Fibroblast of the aortic adventitia (primary cell): ENCODE results near the gene PAFAH1B1. TPM values are rescaled to one million over a fixed set of nuclear protein-coding genes. Genes with fewer than 3 reads are reported as not detected.

ENCODE experiments used
- DNase-seq: peaks from one replicate; pipeline ENCODE4 v3.0.0-alpha.2; 2010; ENCODE audit warnings: low read depth
- H3K4me3 ChIP-seq: 2 replicates; pipeline ENCODE4 v1.5.1; 2011; ENCODE audit warnings: low read depth, mild to moderate bottlenecking, control low read depth, low read length, moderate library complexity
- CTCF ChIP-seq: IDR thresholded peaks from 2 replicates; pipeline ENCODE4 v1.5.1; 2011; ENCODE audit warnings: mild to moderate bottlenecking, low read length, control low read depth, inconsistent platforms; ENCODE audit not compliant: insufficient read depth
- total RNA-seq: library from RNA; depleted of rRNA; stranded (reverse); fragments of >200 nt; gene quantifications from 2 replicates; pipeline ENCODE4 v1.2.3, GENCODE V29; 2012; ENCODE audit warnings: low replicate concordance

Gene PAFAH1B1
- total RNA-seq, 1 donor: 131 TPM

DNA sequence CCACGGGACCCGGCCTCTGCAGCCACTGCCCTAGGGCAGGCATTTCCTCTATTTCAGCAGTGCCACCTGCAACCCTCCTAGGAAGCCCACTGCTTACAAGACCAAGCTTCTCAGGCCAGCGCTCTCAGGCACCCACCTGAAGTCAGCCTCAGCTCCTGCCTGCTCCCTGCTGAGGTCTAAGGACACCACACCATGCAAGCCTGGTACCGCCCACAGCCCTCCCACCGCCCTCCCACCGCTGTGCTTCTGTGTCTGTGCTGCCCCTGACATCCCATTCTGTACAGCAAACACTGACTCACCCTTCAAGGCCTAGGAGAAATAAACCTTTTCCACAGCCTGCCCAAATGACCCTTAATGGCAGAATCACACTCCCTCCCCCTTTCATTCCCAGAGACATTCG is 111.8 kb downstream of the PAFAH1B1 start:
- no peak overlapping the region for H3K4me3 ChIP-seq
- no peak for TF ChIP-seq CTCF
- DNase-seq: no peak

DNA sequence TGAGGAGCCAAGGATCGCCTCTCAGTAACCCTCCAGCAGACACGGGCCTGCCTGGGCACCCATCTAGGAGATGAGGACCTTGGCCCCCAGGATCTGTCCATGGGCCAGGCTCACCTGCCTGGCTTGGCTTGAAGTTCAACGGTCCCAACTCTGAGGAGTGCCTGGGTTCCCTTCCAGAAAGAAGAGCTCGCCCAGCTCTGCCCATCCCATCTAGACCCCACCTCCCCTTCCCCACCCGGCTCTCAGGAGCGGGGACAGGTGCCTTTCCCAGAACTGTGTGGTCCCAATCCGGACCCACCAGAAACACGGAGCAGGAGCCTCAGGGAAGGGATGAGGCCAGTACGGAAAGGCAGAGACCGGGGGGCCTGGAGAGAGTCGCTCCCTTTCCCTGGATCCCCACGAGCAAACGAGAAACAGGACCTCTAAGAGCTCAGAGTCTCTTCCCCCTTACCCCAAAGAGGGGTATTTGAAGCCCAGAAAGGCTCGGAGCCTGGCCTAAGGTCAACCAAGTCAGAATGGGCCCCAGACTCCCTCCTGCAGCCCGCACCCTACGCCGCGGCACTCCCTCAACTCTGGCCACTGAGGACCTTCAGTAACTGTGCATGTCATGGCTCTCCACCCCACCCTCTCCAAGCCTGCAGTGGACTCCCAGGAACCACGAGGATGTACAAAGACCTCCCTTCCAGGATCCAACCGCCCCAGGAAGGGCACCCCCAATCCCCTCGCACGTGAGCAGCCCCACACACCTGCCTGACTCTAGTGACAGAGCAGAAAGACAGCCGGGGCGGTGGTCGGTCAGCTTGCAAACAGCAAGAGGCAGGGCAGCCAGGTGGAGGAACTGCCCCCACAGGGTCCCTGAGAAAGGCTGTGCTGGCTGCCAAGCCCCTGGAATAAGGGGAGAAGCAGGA is 112.7 kb downstream of the PAFAH1B1 start:
- DNase-seq: no peak
- no peak for TF ChIP-seq CTCF

DNA sequence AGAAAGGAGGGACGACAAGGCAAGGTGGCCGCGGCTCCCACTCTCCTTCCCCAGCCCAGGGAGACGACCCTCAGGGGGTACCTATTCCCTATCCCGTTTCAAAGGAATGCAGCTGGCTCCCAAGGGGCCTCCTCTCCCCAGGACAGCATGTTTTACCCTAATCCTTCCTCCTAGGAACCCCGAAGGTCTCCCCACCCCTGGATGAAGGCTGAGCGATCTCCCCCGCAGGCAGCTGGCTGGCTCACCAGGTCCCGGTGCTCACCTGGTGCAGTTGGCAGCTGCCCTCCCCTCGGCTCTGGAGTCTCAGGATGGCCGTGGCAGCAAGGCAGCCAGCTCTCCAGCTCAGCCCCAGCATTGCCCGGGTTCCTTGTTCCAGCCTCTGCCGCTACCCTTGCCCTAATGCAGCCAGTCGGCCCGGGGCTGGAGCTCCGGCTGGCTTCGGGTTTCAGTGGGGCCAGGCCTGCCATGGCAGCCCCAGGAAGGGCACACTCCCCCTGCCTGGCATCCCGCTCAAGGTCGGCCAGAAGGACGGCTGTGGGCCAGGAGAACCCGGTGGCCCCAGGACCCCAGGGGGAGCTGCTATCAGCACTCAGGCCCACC is 113.6 kb downstream of the PAFAH1B1 start:
- no peak for DNase-seq
- no peak overlapping the region for H3K4me3 ChIP-seq

More for the DNA sequence above, 112.7 kb downstream of the PAFAH1B1 start:
- no peak overlapping the region for H3K4me3 ChIP-seq

GRCh38 chr17:2707721-2708584 is 114.5 kb downstream of the PAFAH1B1 start:
- peak; percentile 49 for TF ChIP-seq CTCF
- no peak overlapping the region for H3K4me3 ChIP-seq
- DNase-seq: no peak

More for the DNA sequence above, 113.6 kb downstream of the PAFAH1B1 start:
- no peak for TF ChIP-seq CTCF

GRCh38 chr17:2708585-2709182 is 115.2 kb downstream of the PAFAH1B1 start:
- no peak for TF ChIP-seq CTCF
- peak overlapping the region; percentile 81 for H3K4me3 ChIP-seq
- no peak for DNase-seq

GRCh38 chr17:2709183-2709661 is 115.8 kb downstream of the PAFAH1B1 start:
- no peak for TF ChIP-seq CTCF
- peak overlapping the region; percentile 81 for H3K4me3 ChIP-seq
- DNase-seq: peak; percentile 32
